Choroid plexus epithelial cell (primary cell): ENCODE results near the gene SLC47A2.
A peak's percentile ranks its signal among the peaks of the same experiment; 100 is the strongest.
"Not testable (repeated sequence)": the region's sequence is repeated elsewhere in the genome, so short reads cannot be mapped to it uniquely, and the experiment has no call there.

Source experiments
- DNase-seq: peaks from one replicate; pipeline ENCODE4 v3.0.0-alpha.2; 2010; ENCODE audit warnings: low read depth
- H3K4me3 ChIP-seq: 2 replicates; pipeline ENCODE4 v1.5.1; 2011; ENCODE audit warnings: low read depth, mild to moderate bottlenecking, control low read depth, low read length, moderate library complexity
- CTCF ChIP-seq: conservative IDR thresholded peaks from 2 replicates; pipeline ENCODE4 v1.5.1; 2011; ENCODE audit warnings: low read depth, mild to moderate bottlenecking, control low read depth, inconsistent platforms, low read length, moderate library complexity

The SLC47A2 gene

GRCh38 chr17:19672009-19672750, 44.2 kb downstream of the SLC47A2 start:
- peak; percentile 44 for TF ChIP-seq CTCF
- H3K4me3 ChIP-seq = no peak overlapping the region
- peak; percentile 14 for DNase-seq

- no peak overlapping the region for H3K4me3 ChIP-seq
- DNase-seq = no peak
- no peak for TF ChIP-seq CTCF
Measured at GRCh38 chr17:19671433-19671832, 45.0 kb downstream of the SLC47A2 start.

GRCh38 chr17:19670908-19671307, 45.5 kb downstream of the SLC47A2 start:
- TF ChIP-seq CTCF = no peak
- H3K4me3 ChIP-seq = no peak overlapping the region
- no peak for DNase-seq

- H3K4me3 ChIP-seq, DNase-seq: not testable (repeated sequence)
Measured at GRCh38 chr17:19669680-19670079, 46.7 kb downstream of the SLC47A2 start.

GRCh38 chr17:19664821-19665181, 51.6 kb downstream of the SLC47A2 start:
- TF ChIP-seq CTCF = no peak
- DNase-seq = no peak
- no peak overlapping the region for H3K4me3 ChIP-seq

GRCh38 chr17:19664136-19664820, 52.1 kb downstream of the SLC47A2 start:
- no peak for DNase-seq
- H3K4me3 ChIP-seq = no peak overlapping the region
- TF ChIP-seq CTCF = no peak

- no peak overlapping the region for H3K4me3 ChIP-seq
- DNase-seq = no peak
- no peak for TF ChIP-seq CTCF
Measured at GRCh38 chr17:19663097-19663496, 53.3 kb downstream of the SLC47A2 start.
